HG03139 (cell line): ENCODE results near the gene ANGPTL7.
"Not testable (repeated sequence)": the region's sequence is repeated elsewhere in the genome, so short reads cannot be mapped to it uniquely, and the experiment has no call there.

ENCODE experiments used
- ATAC-seq: cut with Tn5 transposase; IDR thresholded peaks from one replicate; pipeline ENCODE4 v1.9.1; 2021; ENCODE audit not compliant: unreplicated experiment

Gene ANGPTL7, protein sequence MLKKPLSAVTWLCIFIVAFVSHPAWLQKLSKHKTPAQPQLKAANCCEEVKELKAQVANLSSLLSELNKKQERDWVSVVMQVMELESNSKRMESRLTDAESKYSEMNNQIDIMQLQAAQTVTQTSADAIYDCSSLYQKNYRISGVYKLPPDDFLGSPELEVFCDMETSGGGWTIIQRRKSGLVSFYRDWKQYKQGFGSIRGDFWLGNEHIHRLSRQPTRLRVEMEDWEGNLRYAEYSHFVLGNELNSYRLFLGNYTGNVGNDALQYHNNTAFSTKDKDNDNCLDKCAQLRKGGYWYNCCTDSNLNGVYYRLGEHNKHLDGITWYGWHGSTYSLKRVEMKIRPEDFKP

DNA sequence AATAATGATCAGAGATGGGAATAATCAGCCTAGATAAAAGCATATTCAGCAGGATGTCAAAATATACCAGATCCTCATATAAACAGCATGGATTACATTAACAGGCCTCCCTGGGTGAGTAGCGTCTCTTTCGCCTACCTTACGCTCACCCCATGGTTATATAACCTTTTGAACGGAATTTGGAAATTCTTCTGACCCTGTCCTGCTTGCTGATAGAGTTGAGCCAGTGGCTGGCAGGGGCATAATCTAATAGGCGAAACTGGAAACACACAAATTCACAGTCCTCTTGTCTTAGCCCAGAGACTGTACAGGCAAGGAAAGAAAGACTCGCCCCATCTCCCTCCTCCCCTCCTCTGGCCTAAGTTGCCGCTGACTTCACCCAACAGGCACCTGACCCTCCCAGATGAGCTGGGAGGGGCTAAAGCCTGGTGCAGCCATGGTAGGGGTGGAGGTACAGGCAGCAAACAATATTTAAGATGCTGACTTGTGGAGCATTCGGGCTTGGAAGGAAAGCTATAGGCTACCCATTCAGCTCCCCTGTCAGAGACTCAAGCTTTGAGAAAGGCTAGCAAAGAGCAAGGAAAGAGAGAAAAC lies at the start of gene ANGPTL7:
TSS of gene ANGPTL7 (plus strand) at position 498 of the 594 bp plus-strand sequence. CDS start 225 bp downstream, outside the sequence.
- no peak for ATAC-seq

DNA sequence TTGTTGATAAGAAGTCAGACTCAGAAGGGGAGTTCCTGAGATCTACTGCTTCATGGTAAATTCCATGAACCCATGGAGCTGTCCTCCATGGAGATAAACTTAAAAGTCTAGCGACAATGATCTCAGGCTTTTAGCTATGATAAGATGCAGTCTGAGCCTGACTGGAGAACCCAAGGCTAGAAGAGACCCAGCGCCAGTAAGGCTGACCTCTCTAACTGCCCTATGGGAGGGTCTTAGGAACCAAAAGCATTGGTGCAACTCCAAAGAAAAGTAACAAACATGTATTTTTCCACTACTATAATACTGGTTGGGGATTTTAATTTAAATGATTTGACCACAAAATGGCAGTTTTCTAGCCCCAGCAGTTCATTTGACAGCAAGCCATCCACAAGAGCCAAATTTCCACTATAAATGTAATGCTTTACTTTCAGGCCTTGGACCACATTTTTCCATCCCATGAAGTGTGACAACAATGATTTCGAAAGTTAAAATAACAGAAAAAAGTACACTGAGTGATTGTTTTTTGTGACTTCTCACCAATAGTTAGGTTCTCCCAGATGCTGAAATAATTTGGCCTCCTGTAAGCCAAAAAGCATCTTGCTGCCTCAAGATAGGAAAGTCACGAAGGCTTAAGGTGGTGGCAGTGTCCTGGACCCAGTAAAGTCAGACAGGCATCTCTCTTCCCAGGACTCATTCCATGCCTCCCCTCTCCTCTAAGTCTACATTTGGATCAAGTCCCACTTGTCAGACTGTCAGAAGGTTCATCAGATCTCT lies 46.4 kb upstream of the ANGPTL7 start:
- ATAC-seq: no peak

DNA sequence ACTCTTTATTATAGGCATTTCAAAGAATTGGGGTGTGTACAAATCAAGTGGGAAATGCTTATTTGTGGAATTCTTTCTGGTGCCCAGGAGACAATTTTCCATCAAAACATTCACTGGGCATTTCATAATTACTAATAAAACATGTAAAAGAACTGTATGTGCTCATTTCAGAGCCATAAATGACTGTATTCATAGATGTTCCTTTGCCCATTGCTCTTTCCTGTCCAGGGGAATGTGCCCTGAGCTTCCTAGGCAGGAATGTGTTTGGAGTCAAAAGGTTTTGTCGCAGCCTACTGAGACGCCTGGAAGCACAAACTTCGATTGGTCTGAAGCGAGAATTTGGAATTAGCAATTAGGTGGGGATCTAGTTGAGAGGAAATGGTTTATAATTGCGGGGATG lies 45.8 kb upstream of the ANGPTL7 start:
- ATAC-seq: no peak

DNA sequence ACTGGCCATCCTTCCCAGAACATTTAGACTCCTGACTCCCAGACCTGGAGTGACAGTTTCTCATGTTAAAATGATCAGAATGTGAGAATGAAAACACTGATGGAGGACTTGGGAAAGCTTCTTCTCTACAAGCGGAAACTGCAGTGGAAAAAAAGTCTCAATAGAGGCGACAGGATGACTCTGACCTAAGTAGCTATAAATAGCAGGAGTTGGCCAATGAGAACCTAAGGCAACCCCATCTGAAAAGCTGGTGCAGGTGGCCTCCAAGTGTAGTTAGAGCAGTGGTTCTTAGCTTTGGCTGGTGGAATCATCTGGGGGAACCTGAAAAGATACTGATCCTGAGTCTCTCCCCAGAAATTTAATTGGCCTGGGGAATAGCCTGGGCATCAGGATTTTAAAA lies 45.2 kb upstream of the ANGPTL7 start:
- no peak for ATAC-seq

DNA sequence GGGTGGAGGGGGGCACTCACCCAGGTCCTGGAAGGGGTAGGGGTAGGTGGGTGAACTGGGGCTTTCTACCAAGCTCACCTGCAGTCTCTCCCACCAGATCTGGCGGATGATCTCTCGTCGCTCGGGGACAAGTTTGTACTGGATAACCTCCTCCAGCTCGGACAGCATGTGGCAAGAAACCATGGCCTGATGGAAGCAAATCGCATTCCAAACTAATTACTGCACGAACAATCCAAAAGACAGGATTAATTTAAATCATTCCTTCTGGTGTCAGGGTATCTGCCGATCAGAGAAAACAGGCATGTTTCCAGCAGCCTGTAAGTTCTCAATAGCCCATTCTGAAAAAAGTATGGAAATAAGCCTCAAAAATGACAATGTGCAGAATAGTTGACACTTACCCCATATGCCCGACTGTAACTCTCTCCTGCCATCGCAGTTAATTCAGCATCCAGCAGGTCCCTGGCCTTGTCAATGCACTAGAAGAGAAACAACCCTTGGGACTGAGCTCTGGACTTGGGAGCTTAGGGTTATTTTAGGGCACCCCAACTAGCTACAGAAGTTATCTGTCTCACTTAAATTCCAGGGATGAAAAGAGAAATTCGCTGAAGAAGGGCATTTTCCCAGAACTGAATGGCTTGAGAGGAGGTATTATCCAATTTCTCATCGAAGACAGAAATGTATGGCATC lies 44.4 kb upstream of the ANGPTL7 start:
- ATAC-seq: no peak

DNA sequence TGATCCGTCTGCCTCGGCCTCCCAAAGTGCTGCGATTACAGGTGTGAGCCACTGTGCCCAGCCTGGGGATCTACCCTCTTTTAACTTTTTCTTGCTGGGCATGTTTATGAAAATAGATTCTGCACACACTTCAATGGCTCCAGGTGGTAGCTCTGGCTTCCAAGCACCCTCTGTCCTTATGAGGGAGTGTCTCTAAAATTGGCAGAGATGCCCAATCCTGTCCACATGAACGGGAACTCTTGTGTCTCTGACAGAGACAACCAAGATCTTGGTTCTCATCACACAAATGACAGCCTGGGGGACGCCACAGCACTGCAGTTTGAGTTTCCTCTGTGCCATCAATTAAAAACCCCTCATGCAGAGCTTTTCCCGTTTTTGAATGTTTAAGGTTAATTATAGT lies 43.4 kb upstream of the ANGPTL7 start:
- no peak for ATAC-seq

DNA sequence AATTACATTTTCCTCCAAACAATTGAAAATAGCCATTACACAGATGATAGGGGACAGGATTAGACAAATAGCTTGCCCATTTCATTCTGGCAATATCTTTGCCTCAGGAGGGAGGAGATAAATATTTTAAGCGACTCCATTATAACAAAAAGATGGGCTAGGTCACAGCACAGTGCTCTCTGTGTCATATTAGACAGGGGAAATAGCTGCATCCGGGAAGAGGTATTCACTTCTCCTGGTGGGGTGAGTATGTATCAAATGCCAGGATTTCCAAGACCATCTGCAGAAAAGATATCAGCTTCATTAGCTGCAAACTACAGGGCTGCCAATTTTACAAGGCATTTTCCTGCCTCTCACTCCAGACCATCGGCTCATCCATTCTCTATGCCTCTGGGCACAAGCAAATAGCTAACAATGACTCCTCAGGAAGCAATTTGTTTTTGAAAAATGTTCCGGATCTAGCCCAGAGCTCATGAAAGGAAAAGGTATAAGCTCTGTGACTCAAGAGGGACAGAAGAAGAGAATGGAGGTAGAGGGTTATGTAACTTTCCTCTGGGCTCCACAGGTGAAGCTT lies 41.9 kb upstream of the ANGPTL7 start:
- no peak for ATAC-seq

DNA sequence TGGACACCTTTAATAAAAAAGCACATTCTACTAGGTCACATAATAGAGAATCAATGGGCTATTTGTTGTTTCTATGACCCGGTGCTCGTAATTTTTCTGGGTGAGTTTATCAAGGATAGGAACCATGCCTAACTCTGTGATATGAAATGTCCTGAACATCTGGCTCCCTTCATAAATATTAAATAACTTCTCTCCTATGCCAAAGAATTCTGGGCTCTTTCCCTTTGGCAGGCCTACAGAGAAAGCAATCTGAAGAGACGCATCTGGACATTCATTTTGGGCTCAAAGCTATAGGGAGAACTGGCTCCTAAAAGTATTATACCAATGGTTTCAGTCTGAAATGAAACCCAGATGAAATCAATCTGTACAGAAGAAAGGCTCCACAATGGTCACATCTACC lies 38.8 kb upstream of the ANGPTL7 start:
- no peak for ATAC-seq

DNA sequence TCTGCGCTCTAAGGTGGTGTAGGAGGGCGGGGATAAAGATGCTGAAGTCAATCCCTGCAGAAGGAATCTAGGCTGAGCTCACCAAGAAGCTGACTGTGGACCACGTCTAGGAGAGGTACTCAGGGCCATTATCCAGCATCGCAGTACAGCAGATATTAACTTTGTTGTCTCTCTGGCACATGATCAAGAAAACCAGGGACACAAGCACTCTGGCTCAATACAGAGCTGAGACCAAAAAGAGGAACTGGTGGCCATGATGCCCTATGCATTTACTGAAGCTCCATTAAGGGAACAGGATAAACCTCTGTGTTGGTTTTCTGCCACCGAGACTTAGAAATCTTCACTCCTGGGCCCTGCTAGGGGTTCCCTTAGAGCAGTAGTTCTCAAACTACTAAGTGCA lies 38.0 kb upstream of the ANGPTL7 start:
- no peak for ATAC-seq

DNA sequence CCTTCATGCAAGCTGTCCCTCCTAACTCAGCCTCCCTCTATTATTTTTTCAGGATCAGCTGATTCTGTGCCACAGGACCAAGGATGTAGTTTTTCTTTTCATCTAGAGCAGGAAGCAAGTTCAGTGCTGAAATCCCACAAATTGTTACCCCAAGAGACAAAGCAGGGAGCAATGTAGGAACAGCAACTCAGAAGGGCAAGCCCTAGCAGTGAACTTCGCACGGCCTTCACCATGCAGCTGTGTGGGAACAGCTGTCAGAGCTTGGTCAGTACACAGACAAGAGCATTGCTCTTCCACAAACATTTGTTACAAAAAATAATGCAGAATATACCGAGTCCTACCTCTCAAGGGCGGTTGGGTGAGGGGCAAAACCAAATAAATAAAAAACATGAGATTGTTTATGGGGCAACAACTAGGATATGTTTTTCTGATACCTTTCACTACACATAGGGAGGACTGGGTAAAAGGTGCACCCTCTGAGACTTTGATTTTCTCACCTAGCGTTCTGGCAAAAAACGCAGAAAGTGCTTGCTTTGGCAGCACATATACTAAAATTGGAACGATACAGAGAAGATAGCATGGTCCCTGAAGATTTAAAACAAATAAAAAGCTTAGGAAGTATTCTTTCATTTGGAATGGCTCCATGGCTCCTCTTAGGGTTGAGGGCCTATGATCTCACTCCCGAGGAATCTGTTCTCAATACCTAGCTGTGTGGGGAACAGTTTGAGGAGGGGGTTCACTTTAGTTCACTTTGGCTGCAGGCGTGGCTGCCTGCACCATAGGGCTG lies 37.1 kb upstream of the ANGPTL7 start:
- ATAC-seq: no peak

DNA sequence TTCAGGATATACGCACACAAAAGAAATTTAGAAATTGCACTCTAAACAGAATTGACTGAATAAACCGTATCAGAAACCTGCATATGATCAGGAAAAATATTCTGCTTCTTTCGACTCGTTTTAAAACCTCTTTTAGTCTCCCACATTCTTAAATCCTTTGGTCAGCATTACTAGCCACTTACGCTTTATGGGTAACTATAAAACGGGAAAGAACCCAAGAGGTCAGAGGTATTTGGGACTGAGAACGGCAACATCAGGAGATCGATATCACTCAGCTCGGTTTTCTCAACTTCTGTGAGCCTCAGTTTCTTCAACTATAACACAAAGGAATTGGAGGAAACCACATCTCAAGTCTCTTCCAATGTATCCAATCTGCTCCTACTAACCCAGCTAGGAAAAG lies 36.4 kb upstream of the ANGPTL7 start:
- no peak for ATAC-seq

DNA sequence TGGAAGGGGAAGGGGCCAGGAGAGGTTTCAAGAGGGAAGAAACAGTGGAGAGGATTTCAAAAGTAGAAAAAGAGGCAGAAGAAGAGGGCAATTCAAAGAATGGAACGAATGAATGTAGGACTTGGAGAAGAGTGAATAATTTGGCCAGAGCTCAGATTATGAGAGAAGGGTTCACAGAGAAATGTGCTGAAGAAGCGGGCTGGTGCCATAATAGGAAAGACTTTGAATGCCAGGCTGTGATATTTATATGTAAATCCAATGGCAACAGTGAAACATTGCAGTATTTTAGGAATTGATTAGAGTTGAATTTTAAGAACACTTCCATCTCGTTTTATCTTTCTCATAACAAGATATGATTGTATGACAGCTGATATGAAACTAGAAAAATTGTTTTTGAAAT lies 36.0 kb upstream of the ANGPTL7 start:
- no peak for ATAC-seq

DNA sequence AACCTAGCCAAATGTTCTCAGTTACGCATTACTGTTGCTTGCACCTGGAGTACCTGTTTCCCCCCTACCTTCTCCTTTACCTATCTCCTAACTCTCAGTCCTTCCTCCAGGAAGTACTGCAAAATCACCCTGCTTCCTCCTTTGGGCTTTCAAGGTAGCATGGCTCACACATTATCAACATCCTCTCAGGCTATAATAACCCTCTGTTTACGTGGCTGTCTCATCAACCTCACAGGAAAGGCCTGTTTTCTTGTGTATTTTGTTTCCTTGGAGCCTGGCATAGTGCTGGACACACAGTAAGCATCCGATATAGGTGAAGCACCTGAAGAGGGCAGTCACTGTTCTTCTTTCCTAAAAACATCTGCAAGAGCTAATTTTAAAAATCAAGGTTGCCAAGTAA lies 32.7 kb upstream of the ANGPTL7 start:
- no peak for ATAC-seq

DNA sequence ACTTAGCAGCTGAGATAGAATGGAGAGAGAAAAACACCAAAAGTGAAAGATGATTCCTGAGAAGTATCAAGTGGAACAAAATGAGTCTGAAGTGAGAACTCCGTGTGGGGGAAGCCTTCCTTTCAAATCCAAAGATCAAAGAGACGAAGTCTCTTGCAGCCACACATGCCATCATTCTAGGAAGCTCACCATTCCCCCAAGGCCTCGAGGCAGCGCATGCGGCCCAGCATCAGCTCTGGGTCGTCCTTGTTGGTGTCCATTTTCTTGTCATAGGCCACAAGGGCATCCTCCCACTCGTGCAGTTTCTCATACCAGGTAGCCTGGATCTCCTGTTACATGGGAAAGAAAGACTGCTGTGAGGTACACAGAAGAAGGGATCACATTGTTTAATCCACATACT lies 32.2 kb upstream of the ANGPTL7 start:
- ATAC-seq: no peak

DNA sequence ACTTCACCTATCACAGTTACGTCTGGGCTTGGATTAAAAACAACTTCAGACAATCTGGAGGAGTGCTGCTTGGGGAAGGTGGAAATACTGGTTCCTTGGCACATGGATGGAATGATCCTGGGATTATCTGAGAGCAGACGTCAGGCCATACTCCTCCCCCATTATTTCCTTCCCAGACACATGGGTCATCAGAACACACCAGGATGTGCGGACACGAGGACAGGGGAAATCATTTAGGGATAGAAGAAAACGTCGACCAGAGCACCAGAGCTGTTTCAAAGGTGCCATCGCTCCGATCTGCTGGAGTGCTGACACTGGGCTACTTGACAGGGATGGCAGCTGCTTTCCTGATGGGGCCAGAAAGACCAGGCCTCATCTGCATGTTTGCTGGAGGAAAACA lies 31.8 kb upstream of the ANGPTL7 start:
- no peak for ATAC-seq

DNA sequence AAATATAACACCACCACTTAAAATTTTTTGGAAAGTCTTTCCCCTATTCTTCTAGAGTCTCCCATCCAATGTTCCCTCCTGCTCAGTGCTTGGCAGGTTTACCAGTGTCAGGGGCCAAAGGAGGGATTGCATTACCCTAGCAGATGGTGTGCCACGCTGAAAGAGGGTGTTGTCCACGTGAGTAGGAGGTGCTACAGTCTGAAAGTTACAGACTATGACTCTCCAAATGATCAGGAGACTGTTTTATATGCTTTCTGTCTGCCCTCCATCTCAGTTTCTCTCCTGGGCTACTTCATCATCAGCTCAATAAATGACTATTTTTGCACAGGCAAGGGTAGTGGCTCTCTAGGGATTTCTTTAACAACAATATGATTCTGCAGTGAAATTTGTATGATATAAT lies 31.3 kb upstream of the ANGPTL7 start:
- no peak for ATAC-seq

DNA sequence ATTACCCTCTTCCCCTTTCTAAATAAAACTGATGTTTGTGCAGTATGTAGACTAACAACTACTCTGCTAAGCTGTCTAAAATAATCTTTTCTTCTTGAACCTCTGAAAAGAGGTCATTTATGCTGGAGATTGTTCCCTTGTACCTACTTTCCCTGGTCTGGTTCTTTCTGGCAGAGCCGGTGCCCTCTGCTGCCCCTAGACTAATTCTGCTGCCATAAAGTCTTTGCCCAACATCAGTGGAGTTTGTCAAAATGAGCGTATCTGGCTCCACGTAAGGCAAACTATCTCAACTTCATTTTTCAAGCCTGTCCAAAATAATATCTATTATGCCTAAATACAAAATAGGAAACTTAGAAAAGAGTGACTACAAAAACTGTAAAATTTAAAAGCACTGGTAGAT lies 30.9 kb upstream of the ANGPTL7 start:
- ATAC-seq: no peak

DNA sequence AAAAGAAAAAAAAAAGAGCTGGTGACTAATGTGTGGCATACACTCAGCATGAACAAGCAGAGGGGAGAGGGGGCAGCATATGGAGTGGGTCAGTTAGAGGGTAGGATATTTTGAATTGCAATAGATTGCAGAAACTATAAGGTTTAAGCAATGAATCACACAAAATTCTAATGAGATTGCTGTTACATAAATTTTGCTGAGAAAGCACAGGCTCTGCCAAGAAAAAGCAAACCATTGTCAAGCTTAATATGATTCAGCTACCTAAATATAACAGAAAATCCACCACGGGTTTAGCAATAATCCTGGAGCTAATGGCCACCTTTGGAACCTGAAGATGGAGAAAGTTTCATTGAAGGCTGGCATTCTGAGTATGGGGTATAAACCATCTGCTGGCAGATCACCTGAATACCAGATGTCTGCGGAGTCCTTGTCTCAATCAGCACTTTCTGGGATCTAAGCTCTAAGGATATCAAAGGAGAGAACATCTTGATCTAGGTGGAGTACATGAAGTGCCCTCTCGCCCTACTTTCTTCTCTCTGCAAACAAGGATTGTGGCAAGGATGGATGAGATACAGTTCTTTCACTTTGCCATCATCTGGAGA lies 30.3 kb upstream of the ANGPTL7 start:
- ATAC-seq: no peak

DNA sequence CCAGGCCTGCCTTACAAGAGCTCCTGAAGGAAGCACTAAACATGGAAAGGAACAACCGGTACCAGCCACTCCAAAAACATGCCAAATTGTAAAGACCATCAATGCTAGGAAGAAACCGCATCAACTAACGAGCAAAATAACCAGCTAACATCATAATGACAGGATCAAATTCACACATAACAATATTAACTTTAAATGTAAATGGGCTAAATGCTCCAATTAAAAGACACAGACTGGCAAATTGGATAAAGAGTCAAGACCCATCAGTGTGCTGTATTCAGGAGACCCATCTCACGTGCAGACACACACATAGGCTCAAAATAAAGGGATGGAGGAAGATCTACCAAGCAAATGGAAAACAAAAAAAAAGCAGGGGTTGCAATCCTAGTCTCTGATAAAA lies 26.4 kb upstream of the ANGPTL7 start:
- not testable (repeated sequence) for ATAC-seq

DNA sequence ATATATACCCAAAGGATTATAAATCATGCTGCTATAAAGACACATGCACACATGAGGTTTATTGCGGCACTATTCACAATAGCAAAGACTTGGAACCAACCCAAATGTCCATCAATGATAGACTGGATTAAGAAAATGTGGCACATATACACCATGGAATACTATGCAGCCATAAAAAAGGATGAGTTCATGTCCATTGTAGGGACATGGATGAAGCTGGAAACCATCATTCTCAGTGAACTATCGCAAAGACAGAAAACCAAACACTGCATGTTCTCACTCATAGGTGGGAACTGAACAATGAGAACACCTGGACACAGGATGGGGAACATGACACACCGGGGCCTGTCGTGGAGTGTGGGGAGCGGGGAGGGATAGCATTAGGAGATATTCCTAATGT lies 22.4 kb upstream of the ANGPTL7 start:
- not testable (repeated sequence) for ATAC-seq
